HEK293 (cell line): Measurements from ENCODE around the gene UNK.

Experiments
- CTCF ChIA-PET: fragments of 350-600 bp; formaldehyde crosslinking; extraction: SDS; loops from one replicate; lab custom pipeline; 2021; ENCODE audit warnings: antibody characterized with exemption; lab: Yijun Ruan, JAX
- POLR2A ChIA-PET: fragments of 300-600 bp; formaldehyde crosslinking; extraction: SDS; loops from one replicate; lab custom pipeline; 2020; ENCODE audit warnings: antibody characterized with exemption, inconsistent platforms; lab: Yijun Ruan, JAX
- H3K27ac ChIP-seq: fragments of 200-500 bp; sonication (Bioruptor generic); 2 replicates; pipeline ENCODE4 v1.5.1; 2014; ENCODE audit warnings: low read depth, low read length, control low read depth, inconsistent platforms; ENCODE audit errors: extremely low read depth
- H3K36me3 ChIP-seq, 2 experiments: fragments of 200-500 bp in 1 of 2; sonication (Bioruptor generic) in 1 of 2; 1 replicate in 1 of 2; 2 replicates in 1 of 2; pipeline ENCODE4 v1.5.1; 2014 to 2017; ENCODE audit warnings: inconsistent platforms in 2 of 2, low read length in 2 of 2; ENCODE audit not compliant: control insufficient read depth in 2 of 2, insufficient read depth in 1 of 2
- H3K4me1 ChIP-seq: fragments of 200-500 bp; sonication (Bioruptor generic); 2 replicates; pipeline ENCODE4 v1.5.1; 2014; ENCODE audit warnings: mild to moderate bottlenecking, low read length, inconsistent platforms; ENCODE audit not compliant: control insufficient read depth, insufficient read depth
- H3K4me3 ChIP-seq: 2 replicates; pipeline ENCODE4 v1.5.1; 2011; ENCODE audit warnings: low read depth, mild to moderate bottlenecking, control low read depth, low read length, moderate library complexity
- H3K9me3 ChIP-seq: fragments of 200-500 bp; sonication (Bioruptor generic); 2 replicates; pipeline ENCODE4 v1.5.1; 2014; ENCODE audit warnings: low read depth, low read length, inconsistent platforms; ENCODE audit not compliant: control insufficient read depth, insufficient read depth
- BCL11B ChIP-seq: fragments of 450-650 bp; formaldehyde crosslinking; IDR thresholded peaks from 2 replicates; pipeline ENCODE4 v1.5.1; 2016; ENCODE audit warnings: low read depth, missing biosample characterization, missing genetic modification characterization
- BCL6B ChIP-seq: fragments of 450-650 bp; formaldehyde crosslinking; IDR thresholded peaks from 2 replicates; pipeline ENCODE4 v1.5.1; 2017; ENCODE audit warnings: missing biosample characterization, missing genetic modification characterization
- FEZF1 ChIP-seq: fragments of 450-650 bp; formaldehyde crosslinking; IDR thresholded peaks from 2 replicates; pipeline ENCODE4 v1.5.1; 2016; ENCODE audit warnings: missing biosample characterization, missing genetic modification characterization
- GLIS1 ChIP-seq: fragments of 450-650 bp; formaldehyde crosslinking; IDR thresholded peaks from 2 replicates; pipeline ENCODE4 v1.5.1; 2016; ENCODE audit warnings: missing biosample characterization, missing genetic modification characterization
- HOXA7 ChIP-seq: sonication (generic); formaldehyde crosslinking; IDR thresholded peaks from 2 replicates; pipeline ENCODE4 v1.8.1; 2022; ENCODE audit warnings: missing genetic modification reagents, borderline replicate concordance
- KLF10 ChIP-seq: fragments of 450-650 bp; IDR thresholded peaks from 2 replicates; pipeline ENCODE4 v1.5.1; 2018; ENCODE audit warnings: missing biosample characterization, mild to moderate bottlenecking, missing genetic modification characterization
- KLF9 ChIP-seq: fragments of 450-650 bp; formaldehyde crosslinking; IDR thresholded peaks from 2 replicates; pipeline ENCODE4 v1.5.1; 2016; ENCODE audit warnings: missing biosample characterization, missing genetic modification characterization, low read depth
- REPIN1 ChIP-seq: fragments of 450-650 bp; formaldehyde crosslinking; IDR thresholded peaks from 2 replicates; pipeline ENCODE4 v1.5.1; 2017; ENCODE audit warnings: missing biosample characterization, missing genetic modification characterization, low read depth
- SCRT1 ChIP-seq: fragments of 450-650 bp; formaldehyde crosslinking; IDR thresholded peaks from 2 replicates; pipeline ENCODE4 v1.5.1; 2016; ENCODE audit warnings: missing biosample characterization, missing genetic modification characterization, borderline replicate concordance
- ZBTB20 ChIP-seq: fragments of 450-650 bp; formaldehyde crosslinking; IDR thresholded peaks from 2 replicates; pipeline ENCODE4 v1.5.1; 2016; ENCODE audit warnings: missing biosample characterization, missing genetic modification characterization
- ZBTB48 ChIP-seq: fragments of 450-650 bp; formaldehyde crosslinking; IDR thresholded peaks from 2 replicates; pipeline ENCODE4 v1.5.1; 2016; ENCODE audit warnings: missing biosample characterization, missing genetic modification characterization
- ZFHX2 ChIP-seq: fragments of 450-650 bp; formaldehyde crosslinking; conservative IDR thresholded peaks from 2 replicates; pipeline ENCODE4 v1.5.1; 2016; ENCODE audit warnings: missing biosample characterization, missing genetic modification characterization
- ZFP41 ChIP-seq: fragments of 450-650 bp; formaldehyde crosslinking; IDR thresholded peaks from 2 replicates; pipeline ENCODE4 v1.5.1; 2016; ENCODE audit warnings: missing biosample characterization, missing genetic modification characterization, borderline replicate concordance
- ZNF311 ChIP-seq: fragments of 450-650 bp; formaldehyde crosslinking; IDR thresholded peaks from 2 replicates; pipeline ENCODE4 v1.5.1; 2017; ENCODE audit warnings: missing biosample characterization, missing genetic modification characterization, borderline replicate concordance
- ZNF366 ChIP-seq: fragments of 450-650 bp; formaldehyde crosslinking; conservative IDR thresholded peaks from 2 replicates; pipeline ENCODE4 v1.5.1; 2016; ENCODE audit warnings: missing biosample characterization, missing genetic modification characterization
- ZNF416 ChIP-seq: fragments of 450-650 bp; formaldehyde crosslinking; IDR thresholded peaks from 2 replicates; pipeline ENCODE4 v1.5.1; 2016; ENCODE audit warnings: missing biosample characterization, missing genetic modification characterization
- ZNF423 ChIP-seq: fragments of 450-650 bp; formaldehyde crosslinking; IDR thresholded peaks from 2 replicates; pipeline ENCODE4 v1.5.1; 2016; ENCODE audit warnings: missing biosample characterization, missing genetic modification characterization
- ZNF600 ChIP-seq: fragments of 450-650 bp; formaldehyde crosslinking; IDR thresholded peaks from 2 replicates; pipeline ENCODE4 v1.5.1; 2016; ENCODE audit warnings: missing biosample characterization, missing genetic modification characterization
- ZNF664 ChIP-seq: fragments of 450-650 bp; formaldehyde crosslinking; IDR thresholded peaks from 2 replicates; pipeline ENCODE4 v1.5.1; 2016; ENCODE audit warnings: missing biosample characterization, missing genetic modification characterization
- ZNF837 ChIP-seq: fragments of 450-650 bp; formaldehyde crosslinking; IDR thresholded peaks from 2 replicates; pipeline ENCODE4 v1.5.1; 2016; ENCODE audit warnings: missing biosample characterization, missing genetic modification characterization
- ZSCAN30 ChIP-seq: fragments of 450-650 bp; IDR thresholded peaks from 2 replicates; pipeline ENCODE4 v1.5.1; 2018; ENCODE audit warnings: missing biosample characterization, mild to moderate bottlenecking, missing genetic modification characterization, moderate library complexity
- TF ChIP-seq, protein P1 (sequence below): fragments of 450-650 bp; formaldehyde crosslinking; IDR thresholded peaks from 2 replicates; pipeline ENCODE4 v1.5.1; 2016; ENCODE audit warnings: missing biosample characterization, missing genetic modification characterization

The UNK gene

DNA sequence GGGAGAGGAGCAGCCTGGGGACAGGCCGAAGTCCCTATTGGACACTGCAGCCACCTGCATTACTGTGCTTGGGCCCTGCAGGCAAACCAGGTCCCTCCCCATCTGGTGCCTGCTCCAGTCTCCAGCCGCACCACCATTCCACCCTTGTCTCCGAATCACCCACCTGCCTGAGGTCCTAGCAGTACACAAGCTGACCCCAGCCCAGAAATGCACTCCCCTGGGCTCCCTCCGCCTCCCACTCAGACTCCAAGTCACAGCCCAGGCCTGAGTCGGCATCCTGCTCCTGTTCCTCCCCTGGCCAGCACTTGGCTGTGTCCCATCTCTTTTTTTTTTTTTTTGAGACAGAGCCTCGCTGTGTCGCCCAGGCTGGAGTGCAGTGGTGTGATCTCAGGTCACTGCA is 53.3 kb downstream of the UNK start:
- ChIA-PET CTCF (interaction anchor here (1.2 to 2.0 kb wide), 2 partner anchors 8 to 10 kb away, joined by 4 to 13 read pairs; no protein-coding TSS in a partner anchor), POLR2A (interaction anchor here (1.9 kb wide), 1 partner anchor 17 kb away, joined by 5 read pairs; the partner anchor contains the start of gene WBP2)
- 0 out of 2 replicates have a peak, but pooled peaks have one; percentile 39 for TF ChIP-seq ZBTB20 (tag by site-specific recombination)
- peak; percentile 45 for TF ChIP-seq ZFHX2 (tag by site-specific recombination)
- TF ChIP-seq BCL11B (tag by site-specific recombination): no peak
- no peak for TF ChIP-seq KLF10 (tag by site-specific recombination)
- TF ChIP-seq ZNF600: peak; percentile 34; the same call in 1 of the 2 replicates
- no peaks in the 10 kb centered on the region for H3K4me1 ChIP-seq
- H3K36me3 ChIP-seq: no peaks in the 10 kb centered on the region
- H3K27ac ChIP-seq: no peak overlapping the region
- H3K9me3 ChIP-seq: no peaks in the 10 kb centered on the region
- H3K4me3 ChIP-seq: no peak overlapping the region

GRCh38 chr17:75838410-75838809 is 53.8 kb downstream of the UNK start:
- Histone ChIP-seq H3K36me3 (no peaks in the 10 kb centered on the region), H3K4me3 (no peak overlapping the region), H3K27ac (no peak overlapping the region)
- no peak for TF ChIP-seq ZNF837
- TF ChIP-seq ZNF423 (tag by site-specific recombination): no peak
- TF ChIP-seq ZNF664 (tag by site-specific recombination): no peak
- TF ChIP-seq HOXA7: no peak
- TF ChIP-seq FEZF1 (tag by site-specific recombination): no peak
- no peak for TF ChIP-seq ZBTB20 (tag by site-specific recombination)
- peak; percentile 77 for TF ChIP-seq ZBTB48 (tag by site-specific recombination)
- no peak for TF ChIP-seq ZFP41 (tag by site-specific recombination)
- TF ChIP-seq GLIS1 (tag by site-specific recombination): no peak
- TF ChIP-seq, all 188 proteins: peak for 1
- CTCF ChIA-PET: no interaction called here
- POLR2A ChIA-PET: interaction anchor here (0.7 kb wide), 1 partner anchor 15 kb away, joined by 4 read pairs; no protein-coding TSS in a partner anchor
- Histone ChIP-seq H3K9me3 (no peaks in the 10 kb centered on the region), H3K4me1 (no peaks in the 10 kb centered on the region)

- no peak overlapping the region for H3K27ac ChIP-seq
- H3K36me3 ChIP-seq: no peaks in the 10 kb centered on the region
- POLR2A ChIA-PET: interaction anchor here (0.6 to 2.0 kb wide), 8 partner anchors 16 to 367 kb away, joined by 3 to 9 read pairs (median 4); partner anchors contain the start of genes UNK and WBP2
- H3K4me1 ChIP-seq: no peaks in the 10 kb centered on the region; the same call in 1 of the 2 replicates
- TF ChIP-seq, protein P1, sequence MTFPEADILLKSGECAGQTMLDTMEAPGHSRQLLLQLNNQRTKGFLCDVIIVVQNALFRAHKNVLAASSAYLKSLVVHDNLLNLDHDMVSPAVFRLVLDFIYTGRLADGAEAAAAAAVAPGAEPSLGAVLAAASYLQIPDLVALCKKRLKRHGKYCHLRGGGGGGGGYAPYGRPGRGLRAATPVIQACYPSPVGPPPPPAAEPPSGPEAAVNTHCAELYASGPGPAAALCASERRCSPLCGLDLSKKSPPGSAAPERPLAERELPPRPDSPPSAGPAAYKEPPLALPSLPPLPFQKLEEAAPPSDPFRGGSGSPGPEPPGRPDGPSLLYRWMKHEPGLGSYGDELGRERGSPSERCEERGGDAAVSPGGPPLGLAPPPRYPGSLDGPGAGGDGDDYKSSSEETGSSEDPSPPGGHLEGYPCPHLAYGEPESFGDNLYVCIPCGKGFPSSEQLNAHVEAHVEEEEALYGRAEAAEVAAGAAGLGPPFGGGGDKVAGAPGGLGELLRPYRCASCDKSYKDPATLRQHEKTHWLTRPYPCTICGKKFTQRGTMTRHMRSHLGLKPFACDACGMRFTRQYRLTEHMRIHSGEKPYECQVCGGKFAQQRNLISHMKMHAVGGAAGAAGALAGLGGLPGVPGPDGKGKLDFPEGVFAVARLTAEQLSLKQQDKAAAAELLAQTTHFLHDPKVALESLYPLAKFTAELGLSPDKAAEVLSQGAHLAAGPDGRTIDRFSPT (tag by site-specific recombination): no peak
- TF ChIP-seq ZNF416 (tag by site-specific recombination): no peak
- CTCF ChIA-PET: interaction anchor here (0.6 to 1.6 kb wide), 4 partner anchors 10 to 218 kb away, joined by 3 to 8 read pairs (median 4); no protein-coding TSS in a partner anchor
- no peaks in the 10 kb centered on the region for H3K9me3 ChIP-seq
- H3K4me3 ChIP-seq: no peak overlapping the region
These were observed 55.6 kb downstream of the UNK start for GRCh38 chr17:75839942-75840798.

GRCh38 chr17:75840799-75841164 is 56.2 kb downstream of the UNK start:
- Histone ChIP-seq H3K36me3 (no peaks in the 10 kb centered on the region), H3K9me3 (no peaks in the 10 kb centered on the region), H3K4me1 (no peaks in the 10 kb centered on the region; the same call in 1 of the 2 replicates), H3K27ac (no peak overlapping the region), H3K4me3 (no peak overlapping the region)
- POLR2A ChIA-PET: interaction anchor here (0.7 to 2.0 kb wide), 4 partner anchors 15 to 67 kb away, joined by 3 to 9 read pairs (median 4); partner anchors contain the start of gene WBP2
- CTCF ChIA-PET: interaction anchor here (0.6 kb wide), 2 partner anchors 23 to 217 kb away, joined by 4 read pairs; no protein-coding TSS in a partner anchor
- TF ChIP-seq ZSCAN30 (no peak), BCL6B (tag by site-specific recombination) (no peak), SCRT1 (tag by site-specific recombination) (no peak), KLF9 (tag by site-specific recombination) (no peak), ZNF837 (no peak), GLIS1 (tag by site-specific recombination) (no peak), ZNF311 (no peak), ZNF366 (no peak), REPIN1 (tag by site-specific recombination) (no peak)
